ENCODE results near the gene SFMBT2.

DNA sequence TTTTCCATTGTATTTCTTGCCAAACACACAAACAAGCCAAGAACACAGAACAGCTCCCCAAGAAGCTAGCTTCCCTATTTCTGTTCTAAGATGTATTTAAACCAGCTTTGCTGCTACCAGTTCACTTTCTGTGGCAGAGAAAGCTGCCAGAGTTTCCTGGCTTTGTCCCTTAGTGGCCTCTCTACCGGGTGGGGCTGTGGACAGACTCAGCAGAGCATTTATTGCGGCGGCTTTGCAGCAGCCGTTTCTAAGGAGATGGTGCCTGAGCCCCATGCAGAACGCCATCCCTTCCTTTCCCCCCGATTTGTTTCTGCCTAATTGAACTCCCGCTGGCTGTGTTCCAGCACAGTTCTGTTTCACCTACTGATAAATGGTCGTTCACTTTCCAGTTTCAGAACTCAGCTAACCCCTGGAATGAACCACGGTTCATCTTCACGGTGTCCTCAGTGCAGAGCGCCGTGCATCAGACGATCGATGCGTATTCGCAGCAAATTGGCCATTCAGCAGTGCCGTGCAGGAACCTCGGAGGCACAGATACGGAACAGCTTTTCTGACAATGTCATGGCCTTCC, 33.8 kb upstream of the SFMBT2 start:
- TF ChIP-seq, protein P1, sequence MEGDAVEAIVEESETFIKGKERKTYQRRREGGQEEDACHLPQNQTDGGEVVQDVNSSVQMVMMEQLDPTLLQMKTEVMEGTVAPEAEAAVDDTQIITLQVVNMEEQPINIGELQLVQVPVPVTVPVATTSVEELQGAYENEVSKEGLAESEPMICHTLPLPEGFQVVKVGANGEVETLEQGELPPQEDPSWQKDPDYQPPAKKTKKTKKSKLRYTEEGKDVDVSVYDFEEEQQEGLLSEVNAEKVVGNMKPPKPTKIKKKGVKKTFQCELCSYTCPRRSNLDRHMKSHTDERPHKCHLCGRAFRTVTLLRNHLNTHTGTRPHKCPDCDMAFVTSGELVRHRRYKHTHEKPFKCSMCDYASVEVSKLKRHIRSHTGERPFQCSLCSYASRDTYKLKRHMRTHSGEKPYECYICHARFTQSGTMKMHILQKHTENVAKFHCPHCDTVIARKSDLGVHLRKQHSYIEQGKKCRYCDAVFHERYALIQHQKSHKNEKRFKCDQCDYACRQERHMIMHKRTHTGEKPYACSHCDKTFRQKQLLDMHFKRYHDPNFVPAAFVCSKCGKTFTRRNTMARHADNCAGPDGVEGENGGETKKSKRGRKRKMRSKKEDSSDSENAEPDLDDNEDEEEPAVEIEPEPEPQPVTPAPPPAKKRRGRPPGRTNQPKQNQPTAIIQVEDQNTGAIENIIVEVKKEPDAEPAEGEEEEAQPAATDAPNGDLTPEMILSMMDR (IDR thresholded peaks at IDR 0.05), result no peak
- TF ChIP-seq POLR2A (IDR thresholded peaks at IDR 0.05), result no peak
